Neural progenitor cell (in vitro differentiated cells): ENCODE data around the gene PLB1.

Experiments used
- EZH2 ChIP-seq: fragments of 200-600 bp; sonication (generic); IDR thresholded peaks from 2 replicates; pipeline ENCODE4 v1.6.1; 2017; ENCODE audit warnings: antibody characterized with exemption, mild to moderate bottlenecking, moderate library complexity
- EZH2phosphoT487 ChIP-seq: fragments of 200-600 bp; sonication (generic); IDR thresholded peaks from 2 replicates; pipeline ENCODE4 v1.6.1; 2017; ENCODE audit warnings: antibody characterized with exemption
- TF ChIP-seq, protein P1 (sequence below): fragments of 200-600 bp; sonication (generic); IDR thresholded peaks from 2 replicates; pipeline ENCODE4 v1.5.1; 2017; ENCODE audit warnings: antibody characterized with exemption, mild to moderate bottlenecking

DNA sequence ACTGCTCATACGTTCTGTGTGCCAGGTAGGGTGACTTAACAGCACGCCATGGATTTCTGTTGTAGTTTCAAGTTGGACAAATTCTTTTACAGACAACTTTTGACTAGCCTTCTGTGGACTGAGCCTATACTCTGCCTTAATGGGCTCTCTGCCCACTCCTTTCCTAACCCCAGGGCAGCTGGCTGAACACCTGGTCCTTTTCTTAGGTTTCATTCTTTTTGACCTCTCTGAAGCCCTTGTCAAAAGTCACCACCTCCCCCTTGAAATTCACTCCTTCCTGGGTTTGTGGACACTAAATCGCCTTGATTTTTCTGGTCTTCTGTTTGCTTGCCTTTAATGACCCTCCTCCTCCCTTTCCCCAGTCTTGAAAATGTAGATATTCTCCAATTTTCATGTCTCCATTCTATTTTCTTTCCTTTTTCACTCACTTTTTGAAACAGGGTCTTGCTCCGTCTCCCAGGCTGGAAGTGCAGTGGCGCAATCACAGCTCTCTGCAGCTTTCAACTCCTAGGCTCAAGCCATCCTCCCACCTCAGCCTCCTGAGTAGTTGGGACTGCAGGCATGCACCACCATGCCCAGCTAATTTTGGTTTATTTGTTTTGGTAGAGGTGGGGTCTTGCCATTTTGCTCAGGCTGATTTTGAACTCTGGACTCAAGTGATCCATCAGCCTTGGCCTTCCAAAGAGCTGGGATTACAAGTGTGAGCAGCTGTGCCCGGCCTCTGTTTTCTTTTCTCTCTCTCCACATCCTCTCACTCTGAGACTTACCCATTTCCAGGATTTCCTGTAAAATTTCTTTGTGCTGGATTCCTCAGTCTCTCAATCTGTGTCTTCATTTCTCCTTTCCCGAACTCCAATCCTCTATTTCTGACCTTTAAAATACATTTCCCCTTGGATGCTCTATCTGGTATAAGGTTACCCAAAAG is 112.9 kb downstream of the PLB1 start:
- TF ChIP-seq, protein P1, sequence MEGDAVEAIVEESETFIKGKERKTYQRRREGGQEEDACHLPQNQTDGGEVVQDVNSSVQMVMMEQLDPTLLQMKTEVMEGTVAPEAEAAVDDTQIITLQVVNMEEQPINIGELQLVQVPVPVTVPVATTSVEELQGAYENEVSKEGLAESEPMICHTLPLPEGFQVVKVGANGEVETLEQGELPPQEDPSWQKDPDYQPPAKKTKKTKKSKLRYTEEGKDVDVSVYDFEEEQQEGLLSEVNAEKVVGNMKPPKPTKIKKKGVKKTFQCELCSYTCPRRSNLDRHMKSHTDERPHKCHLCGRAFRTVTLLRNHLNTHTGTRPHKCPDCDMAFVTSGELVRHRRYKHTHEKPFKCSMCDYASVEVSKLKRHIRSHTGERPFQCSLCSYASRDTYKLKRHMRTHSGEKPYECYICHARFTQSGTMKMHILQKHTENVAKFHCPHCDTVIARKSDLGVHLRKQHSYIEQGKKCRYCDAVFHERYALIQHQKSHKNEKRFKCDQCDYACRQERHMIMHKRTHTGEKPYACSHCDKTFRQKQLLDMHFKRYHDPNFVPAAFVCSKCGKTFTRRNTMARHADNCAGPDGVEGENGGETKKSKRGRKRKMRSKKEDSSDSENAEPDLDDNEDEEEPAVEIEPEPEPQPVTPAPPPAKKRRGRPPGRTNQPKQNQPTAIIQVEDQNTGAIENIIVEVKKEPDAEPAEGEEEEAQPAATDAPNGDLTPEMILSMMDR: no peak
- no peak for TF ChIP-seq EZH2
- no peak for TF ChIP-seq EZH2phosphoT487
